HG03280 (cell line): ENCODE measurements around the gene SLC7A10.
"Not testable (repeated sequence)": the region's sequence is repeated elsewhere in the genome, so short reads cannot be mapped to it uniquely, and the experiment has no call there.

Experiments
- ATAC-seq: cut with Tn5 transposase; IDR thresholded peaks from one replicate; pipeline ENCODE4 v1.9.1; 2021; ENCODE audit warnings: mild to moderate bottlenecking, moderate library complexity; ENCODE audit not compliant: unreplicated experiment

The SLC7A10 gene

DNA sequence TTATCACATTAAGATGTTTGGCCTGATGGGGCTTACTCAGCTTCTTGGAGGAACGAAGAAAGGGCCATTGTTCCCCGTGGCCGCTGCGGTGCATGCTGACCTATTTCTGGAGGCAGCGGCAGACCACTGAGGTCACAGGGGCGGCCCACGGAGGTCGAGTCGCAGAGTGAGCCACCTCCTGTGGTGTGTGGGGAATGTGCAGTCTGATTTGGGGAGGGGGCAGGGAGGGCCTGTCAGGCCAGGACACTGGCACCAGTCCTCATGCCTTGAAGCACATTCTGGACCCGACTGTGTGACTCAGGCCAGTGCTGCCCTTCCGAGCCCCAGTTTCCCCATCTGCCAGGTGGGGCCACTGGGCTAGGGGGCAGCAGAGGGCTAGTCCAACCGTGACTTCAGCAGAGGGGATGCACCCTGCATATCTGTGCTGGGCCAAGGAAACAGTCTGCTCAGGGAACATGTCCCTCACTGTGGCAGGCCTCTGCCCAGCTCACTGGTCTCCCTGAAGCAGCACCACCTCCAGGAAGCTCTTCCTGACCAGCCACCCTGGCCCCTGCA is 6.3 kb downstream of the SLC7A10 start:
- ATAC-seq = no peak

DNA sequence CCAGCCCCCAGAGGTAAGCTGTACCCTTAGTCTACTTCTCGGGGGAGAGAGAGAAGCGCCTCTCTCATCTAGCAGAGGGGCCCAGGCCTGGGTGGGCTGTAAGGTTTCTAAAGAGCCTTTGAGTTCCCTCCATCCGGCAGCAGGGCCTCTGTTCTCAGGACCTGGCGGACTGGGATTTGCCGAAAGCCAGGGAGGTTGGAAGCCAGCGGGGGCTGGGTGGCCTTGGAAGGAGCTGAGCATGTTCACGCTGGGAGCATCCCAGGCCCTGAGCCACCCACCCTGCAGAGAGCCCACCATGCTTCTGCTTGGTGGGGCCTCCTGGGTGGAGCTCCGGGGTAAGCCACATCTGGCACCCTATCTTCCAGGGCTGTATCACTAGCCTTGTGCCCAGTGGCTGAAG is 7.8 kb downstream of the SLC7A10 start:
- no peak for ATAC-seq

DNA sequence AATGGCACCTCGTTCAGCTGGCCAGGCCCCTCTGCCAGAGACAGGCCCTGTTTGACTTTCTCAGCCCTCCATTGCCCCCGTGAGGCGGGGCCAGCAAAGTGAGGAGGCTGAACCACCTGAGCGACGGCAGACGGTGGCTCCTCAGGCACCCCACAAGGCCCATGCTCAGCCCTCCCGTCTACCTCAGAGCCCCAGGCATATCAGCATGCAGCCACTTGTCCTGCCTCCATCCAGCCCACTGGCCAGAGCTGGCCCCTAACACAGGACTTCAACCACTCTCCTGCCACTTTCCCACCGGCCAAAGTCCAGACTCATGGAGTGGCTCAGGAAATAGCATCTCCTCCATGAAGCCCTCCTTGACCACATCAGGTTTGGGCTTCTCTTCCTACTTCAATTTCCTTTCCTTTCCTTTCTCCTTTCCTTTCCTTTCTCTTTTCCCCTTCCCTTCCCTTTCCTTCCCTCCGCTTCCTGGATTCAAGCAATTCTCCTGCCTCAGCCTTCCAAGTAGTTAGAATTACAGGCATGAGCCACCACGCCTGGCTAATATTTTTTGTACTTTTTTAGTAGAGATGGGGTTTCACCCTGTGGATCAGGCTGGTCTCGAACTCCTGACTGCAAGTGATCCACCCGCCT is 9.3 kb downstream of the SLC7A10 start:
- no peak for ATAC-seq

DNA sequence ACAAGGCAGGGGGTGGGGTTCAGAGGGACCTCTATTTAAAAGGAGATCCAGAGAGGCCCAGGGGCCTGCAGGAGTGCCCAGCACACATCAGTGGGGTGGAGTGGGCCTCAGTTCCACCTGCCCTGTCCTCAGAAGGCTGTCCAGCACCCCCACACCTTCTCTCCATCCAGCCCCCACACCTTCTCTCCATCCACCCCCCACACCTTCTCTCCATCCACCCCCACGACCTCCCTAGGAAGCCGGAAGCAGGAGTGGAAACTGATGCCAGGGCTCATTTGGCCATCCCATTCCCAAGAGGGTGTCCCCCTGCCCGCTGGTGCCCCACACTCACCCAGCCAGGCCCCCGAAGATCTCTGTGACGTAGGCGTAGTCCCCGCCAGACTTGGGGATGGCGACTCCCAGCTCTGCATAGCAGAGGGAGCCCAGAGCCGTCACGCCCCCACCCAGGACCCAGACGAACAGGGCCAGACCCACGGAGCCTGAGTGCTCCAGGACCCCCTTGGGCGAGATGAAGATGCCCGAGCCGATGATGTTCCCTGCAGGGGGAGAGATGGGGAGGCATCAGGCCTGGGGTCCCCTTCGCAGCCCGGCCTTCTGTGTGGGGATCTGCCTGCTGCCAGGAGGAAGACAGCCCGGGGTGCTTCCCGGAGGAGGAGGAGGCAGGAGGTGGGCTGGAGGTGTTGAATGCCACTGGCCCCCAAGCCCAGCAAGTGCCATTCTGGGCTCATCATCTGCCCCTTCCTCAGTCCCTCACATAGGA is 10.0 kb downstream of the SLC7A10 start:
- ATAC-seq = no peak

DNA sequence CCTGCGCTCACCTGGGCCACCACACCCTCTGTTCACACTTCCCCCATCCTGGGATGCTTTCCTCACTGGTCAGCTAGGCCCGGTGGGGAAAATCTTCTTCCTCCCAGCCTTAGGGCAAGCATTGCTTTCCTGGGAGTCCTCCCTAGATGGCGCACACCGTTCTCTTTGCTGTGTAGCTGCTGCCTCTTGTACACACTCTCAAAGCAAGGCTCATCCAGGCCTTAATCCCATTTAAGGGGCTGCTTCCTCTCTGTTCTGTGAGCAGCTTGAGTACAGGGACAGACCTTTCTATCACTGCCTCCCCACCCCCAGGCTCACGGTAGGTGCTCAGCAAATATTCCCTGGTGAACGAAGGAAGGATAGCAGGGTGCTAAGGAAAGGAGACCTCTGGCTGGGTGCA is 11.1 kb downstream of the SLC7A10 start:
- ATAC-seq = no peak

DNA sequence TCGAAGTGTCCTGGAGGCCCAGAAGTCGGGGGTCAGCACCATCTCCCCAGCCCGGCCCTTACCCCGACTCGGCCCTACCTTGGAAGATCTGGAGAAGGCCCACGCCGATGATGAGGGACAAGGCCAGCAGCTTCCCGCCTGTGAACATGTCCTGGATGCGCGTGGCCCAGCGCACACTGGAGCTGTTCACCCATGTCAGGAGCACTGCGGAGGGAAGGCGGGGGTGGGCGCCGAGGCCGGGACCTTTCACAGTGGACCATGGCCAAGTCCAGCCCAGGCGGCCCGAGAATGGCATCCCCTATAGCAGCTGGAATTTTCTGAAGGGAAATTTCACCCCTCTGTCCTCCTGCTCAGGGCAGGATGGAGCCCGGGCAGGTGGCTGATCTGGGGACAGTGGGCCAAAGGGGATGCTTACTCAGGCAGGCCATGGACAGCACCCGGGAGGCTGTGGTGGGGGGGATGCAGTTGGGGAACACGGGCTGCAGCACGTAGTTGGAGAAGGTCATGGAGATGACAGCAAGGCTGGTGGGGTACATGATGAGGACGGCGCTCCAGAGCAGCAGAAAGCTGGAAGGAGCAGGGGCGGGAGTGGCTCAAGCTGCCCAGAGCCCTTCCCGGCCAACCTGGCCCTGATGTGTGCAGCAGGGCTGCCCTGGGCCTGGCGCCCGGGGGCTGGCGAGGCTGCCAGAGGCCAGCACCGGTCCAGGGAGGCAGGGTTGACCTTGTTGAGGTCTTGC is 13.0 kb downstream of the SLC7A10 start:
- no peak for ATAC-seq

DNA sequence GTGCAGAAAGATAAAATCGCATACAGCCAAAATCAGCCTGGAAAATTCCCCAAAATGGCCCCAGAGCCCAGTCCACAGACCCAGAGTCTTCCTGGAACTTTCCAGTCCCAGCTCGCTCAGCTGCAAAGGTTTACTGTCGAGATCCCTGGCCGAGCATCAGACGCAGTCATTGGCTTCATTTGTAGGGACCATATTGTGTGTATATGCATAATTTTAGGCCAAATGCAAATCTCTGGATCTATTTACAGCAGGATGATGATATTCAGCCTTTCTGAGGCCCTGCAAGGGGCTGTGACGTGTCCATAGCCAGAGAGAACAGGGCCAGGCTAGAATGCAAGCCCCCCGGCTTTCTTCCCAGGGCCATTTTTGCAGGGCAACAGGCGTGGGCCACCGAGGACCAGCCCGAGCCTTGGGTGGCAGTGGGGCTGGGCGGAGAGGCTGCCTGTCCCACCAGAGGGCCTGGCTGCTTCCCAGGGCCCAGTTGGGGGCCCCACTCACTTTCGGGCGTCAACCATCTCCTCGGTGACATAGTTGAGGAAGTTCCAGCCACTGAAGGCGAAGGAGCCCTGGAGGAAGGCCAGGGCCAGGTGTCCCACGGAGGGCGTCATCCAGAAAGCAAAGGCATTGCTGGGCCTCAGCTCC is 13.7 kb downstream of the SLC7A10 start:
- no peak for ATAC-seq

DNA sequence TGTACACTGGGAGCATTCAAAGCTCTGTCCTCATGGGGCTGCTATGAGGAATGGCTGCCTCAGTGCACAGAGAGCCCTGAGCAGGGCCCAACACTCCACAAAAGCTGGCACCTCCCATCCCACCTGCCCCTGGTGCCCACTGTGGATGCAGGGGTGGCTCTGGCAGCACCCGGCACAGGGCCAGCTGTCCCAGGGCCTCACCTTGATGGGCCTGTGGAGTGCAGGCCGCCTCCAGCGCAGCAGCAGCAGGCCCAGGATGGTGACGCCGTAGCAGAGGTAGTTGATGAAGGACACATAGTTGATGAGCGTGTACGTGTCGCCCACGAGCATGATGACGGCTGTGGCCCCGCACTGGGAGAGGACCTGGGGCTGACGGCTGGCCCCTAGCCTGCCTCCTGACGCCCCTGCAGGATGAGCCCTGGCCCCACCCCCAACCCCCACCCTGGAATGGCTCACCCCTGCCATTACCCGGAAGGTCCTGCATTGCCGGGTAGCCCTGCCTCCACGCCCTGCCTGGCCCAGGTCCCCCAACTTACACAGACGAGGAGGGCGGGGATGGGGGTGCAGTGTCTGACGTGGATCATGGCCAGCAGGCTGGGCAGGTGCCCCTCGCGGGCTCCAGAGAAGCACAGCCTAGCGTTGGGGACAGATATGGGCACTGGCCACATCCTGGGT is 15.2 kb downstream of the SLC7A10 start:
- no peak for ATAC-seq

DNA sequence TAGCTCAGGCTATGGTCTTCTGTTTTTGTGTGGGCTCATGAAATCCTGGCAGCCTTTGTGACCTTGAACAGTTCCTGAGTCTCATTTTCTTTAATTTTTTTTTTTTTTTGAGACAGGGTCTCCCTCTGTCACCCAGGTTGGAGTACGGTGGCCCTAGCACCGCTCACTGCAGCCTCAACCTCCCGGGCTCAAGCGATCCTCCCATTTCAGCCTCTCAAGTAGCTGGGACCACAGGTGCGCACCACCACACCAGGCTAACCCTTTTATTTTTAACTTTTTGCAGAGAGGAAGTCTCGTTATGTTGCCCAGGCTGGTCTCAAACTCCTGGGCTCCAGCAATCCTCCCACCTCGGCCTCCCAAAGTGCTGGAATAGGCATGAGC is 15.8 kb downstream of the SLC7A10 start:
- ATAC-seq = not testable (repeated sequence)

DNA sequence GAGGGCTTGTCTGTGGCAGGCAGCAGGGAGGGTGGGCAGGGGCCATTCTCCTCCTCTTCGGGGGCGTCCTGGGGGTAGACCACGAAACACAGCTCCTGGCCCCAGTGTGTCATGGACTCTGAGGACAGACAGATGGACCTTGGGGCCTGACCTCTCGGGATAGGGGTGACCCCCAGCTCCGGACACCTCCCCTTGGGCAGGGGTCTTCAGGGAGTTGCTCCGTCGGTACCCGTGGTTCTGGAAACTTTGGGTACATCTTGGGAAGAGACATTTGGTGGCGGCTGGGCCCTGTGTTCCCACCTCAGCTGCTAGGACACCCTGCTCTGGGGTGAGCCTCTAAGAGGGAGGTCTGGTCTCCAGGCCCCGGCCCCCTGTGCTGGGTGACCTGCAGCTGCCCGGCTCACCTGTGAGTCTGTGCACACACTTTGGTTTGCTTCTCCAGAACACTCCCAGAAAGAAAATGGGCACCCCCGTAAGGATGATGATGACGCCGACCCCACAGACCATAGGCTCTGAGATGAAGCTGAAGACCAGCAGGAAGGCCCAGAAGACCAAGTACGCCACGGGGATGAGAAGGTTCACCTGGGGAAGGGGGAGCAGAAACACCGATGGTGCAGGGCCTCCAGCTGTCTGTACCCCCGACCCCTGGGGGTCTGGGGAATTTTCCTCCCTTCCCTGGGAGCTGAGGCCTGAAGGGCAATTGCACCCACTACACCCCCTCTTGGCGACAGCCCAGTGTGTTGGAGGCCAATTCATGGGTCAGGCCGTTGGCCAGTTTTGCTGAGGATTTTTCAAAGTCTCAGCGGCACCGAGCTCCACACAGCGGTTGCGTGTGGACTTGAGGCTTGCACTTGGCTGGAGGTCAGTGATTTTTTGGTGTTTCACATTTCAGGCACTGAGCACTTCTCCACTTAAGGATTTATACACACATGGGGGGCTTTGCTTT is 16.5 kb downstream of the SLC7A10 start:
- no peak for ATAC-seq

DNA sequence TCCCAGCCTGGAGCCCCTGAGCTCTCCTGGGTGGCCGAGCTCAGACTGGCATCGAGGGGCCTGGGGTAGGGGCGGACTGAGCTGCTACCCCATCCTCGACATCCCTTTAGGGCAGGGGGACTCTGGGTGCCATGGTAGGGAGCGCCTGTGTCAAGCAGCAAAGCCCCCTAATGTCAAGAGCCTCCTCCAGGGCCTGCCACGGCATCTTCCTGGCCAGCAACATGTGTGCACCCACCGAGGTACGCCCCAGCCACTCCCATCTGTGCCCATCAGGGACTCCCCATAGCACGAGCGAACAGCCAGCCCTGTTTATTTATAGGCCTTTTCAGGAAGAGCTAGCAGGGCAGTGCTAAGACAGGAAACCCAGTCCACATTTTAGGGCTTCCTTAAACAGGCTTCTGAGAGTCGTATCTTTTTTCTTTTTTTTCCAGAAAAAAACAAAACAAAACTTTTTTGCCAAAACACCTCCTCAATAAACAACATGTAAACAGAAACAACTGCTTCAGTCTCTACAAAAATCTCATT is 17.2 kb downstream of the SLC7A10 start:
- ATAC-seq = no peak

DNA sequence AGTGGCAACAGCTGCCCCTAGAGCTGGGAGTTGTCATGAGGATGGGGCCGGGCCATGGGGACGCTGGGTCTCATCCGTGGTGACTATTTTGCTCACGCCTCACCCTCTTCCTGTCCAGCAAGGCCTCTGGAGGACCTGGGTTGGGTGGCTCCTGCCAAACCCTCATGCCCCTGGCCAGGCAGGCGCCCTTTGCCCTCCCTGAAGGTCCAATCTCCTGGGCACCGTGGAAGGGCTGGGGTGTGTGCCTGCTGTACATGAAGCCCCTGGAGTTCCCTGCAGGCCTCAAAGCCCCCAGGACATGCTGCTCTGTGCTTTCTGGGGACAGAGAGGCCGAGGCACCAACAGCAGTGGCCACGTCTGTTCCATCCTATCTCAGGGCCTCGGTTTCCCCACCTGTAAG is 17.7 kb downstream of the SLC7A10 start:
- ATAC-seq = no peak

DNA sequence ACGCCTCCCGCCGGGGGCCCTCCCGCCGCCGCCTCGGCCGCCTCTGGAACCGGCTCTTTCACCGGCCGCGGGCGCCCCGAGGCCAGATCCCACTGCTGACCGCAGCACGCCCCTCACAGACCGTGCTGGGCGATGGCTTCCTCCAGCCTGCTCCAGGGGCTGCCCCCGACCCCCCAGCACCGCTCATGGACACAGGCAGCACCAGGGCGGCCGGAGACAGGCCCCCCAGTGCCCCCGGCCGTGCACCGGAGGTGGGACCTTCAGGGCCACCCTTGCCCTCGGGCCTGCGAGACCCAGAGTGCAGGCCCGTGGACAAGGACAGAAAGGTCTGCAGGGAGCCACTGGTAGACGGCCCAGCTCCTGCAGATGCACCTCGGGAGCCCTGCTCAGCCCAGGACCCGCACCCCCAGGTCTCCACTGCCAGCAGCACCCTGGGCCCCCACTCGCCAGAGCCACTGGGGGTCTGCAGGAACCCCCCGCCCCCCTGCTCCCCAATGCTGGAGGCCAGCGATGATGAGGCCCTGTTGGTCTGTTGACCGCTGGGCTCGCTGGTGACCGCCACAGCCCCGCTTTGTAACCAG is 18.5 kb downstream of the SLC7A10 start:
- no peak for ATAC-seq

DNA sequence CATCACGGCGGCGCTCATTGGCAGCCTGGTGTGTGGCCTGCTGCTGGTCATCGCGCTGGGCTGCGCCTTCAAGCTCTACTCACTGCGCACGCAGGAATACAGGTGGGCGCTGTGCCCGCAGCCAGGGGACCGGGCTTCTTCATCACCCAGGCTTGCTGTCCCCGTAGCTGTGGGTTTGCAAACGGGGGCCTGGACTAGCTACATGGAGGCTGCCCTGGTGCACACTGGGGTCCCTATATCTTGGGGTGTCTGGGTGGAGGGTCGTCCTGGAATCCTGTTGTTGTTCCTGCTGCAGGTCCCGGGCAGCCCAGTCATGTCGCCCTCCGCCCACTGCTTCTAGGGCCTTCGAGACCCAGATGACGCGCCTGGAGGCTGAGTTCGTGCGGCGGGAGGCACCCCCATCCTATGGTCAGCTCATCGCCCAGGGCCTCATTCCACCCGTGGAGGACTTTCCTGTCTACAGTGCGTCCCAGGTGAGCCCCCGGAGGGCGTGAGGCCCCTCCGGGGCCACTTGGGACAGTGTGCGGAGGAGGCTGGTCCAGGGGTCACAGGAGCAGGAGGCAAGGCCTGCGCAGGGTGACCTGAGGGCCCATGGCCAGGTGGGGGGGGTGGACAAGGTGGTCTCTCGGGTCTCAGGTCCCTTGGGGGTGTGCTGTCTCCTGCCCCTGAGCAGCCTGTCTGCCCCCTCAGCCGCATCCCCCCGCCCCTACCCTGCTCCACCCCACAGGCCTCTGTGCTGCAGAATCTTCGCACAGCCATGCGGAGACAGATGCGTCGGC is 19.2 kb downstream of the SLC7A10 start:
- no peak for ATAC-seq

DNA sequence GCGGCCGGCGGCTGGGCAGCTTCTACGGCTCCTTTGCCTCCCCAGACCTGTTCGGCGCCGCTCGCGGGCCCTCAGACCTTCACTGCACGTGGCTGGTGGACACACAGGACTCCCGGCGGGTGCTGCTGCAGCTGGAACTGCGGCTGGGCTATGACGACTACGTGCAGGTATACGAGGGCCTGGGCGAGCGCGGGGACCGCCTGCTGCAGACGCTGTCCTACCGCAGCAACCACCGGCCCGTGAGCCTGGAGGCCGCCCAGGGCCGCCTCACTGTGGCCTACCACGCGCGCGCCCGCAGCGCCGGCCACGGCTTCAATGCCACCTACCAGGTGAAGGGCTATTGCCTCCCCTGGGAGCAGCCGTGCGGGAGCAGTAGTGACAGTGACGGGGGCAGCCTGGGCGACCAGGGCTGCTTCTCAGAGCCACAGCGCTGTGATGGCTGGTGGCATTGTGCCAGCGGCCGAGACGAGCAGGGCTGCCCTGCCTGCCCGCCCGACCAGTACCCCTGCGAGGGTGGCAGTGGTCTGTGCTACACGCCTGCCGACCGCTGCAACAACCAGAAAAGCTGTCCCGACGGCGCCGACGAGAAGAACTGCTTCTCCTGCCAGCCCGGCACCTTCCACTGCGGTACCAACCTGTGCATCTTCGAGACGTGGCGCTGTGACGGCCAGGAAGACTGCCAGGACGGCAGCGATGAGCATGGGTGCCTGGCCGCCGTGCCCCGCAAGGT is 20.0 kb downstream of the SLC7A10 start:
- ATAC-seq = no peak

DNA sequence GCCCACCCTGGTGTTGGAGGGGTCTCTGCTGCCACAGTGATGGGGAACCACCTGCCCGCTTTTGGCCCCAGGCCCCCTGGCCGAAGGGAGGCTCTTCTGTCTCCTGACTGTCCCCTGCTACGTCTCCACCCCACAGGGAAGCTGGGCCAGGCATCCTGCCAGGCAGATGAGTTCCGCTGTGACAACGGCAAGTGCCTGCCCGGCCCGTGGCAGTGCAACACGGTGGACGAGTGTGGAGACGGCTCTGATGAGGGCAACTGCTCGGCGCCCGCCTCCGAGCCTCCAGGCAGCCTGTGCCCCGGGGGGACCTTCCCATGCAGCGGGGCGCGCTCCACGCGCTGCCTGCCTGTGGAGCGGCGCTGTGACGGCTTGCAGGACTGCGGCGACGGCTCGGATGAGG is 20.5 kb downstream of the SLC7A10 start:
- no peak for ATAC-seq

DNA sequence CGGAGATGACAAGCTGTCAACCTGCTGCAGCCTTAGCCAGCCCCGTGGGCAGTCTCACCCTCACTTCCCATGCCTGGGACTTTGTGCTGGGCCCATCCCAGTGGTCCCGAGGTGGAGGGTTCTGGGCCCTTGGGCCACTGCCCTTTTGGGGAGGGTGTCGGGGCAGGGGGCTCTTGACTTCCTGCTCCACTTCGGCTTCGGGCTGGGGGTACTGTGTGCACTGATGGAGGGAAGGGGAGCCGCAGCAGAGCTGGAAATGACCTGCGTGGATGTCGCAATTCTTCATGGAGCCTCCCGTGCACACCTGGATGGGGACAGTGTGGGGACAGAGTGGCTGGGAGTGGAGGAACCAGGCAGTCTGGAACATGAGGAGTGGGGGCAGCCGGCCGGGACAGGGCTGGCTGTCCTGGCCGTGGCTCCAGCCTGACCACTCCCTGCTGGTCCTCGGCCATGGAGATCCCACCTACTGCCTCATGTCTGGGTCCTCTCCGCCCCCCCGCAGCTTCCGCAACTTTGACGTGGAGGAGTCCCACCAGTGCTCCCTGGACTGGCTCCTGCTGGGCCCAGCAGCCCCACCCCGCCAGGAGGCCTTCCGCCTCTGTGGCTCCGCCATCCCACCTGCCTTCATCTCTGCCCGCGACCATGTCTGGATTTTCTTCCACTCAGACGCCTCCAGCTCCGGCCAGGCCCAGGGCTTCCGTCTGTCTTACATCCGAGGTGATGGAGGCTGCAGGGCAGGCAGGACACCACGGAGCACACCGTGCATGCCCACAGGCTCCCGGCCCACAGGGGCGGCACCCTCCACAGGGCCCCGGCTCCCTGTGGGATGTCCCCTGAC is 21.3 kb downstream of the SLC7A10 start:
- no peak for ATAC-seq
